Thyroid gland (tissue), 4 donors: ENCODE results near the gene NOP14. TPM values are rescaled to one million over a fixed set of nuclear protein-coding genes. Genes with fewer than 3 reads are reported as not detected.

Source experiments
- DNase-seq, 2 donors: peaks; one replicate each; pipeline ENCODE4 v3.0.0-alpha.2; 2019
- H3K27ac ChIP-seq, 3 donors: fragments of 200-600 bp; sonication (generic); 1 replicate in 2 of 3; 2 replicates in 1 of 3; pipeline ENCODE4 v1.5.1; 2016 to 2019; ENCODE audit warnings: mild to moderate bottlenecking in 1 of 3, moderate library complexity in 1 of 3
- H3K27me3 ChIP-seq: fragments of 200-600 bp; sonication (generic); one replicate; pipeline ENCODE4 v1.5.1; 2019
- H3K36me3 ChIP-seq, 2 donors: fragments of 200-600 bp; sonication (generic); one replicate each; pipeline ENCODE4 v1.5.1; 2016 to 2019
- H3K4me1 ChIP-seq, 2 donors: fragments of 200-600 bp; sonication (generic); one replicate each; pipeline ENCODE4 v1.5.1; 2017 to 2019
- H3K4me3 ChIP-seq, 3 donors: fragments of 200-600 bp; sonication (generic); replicated peaks in 1 of 3; 1 replicate in 2 of 3; 2 replicates in 1 of 3; pipeline ENCODE4 v1.5.1; 2016; ENCODE audit warnings: mild to moderate bottlenecking in 1 of 3
- H3K9me3 ChIP-seq: fragments of 200-600 bp; sonication (generic); one replicate; pipeline ENCODE4 v1.5.1; 2017
- CTCF ChIP-seq, 6 experiments: fragments of 200-600 bp in 3 of 6; fragments of 450-650 bp in 3 of 6; sonication (generic) in 3 of 6; IDR thresholded peaks; one replicate each; pipeline ENCODE4 v1.5.1; 2016 to 2019; ENCODE audit warnings: antibody characterized with exemption in 6 of 6, mild to moderate bottlenecking in 2 of 6, inconsistent platforms in 1 of 6, moderate library complexity in 1 of 6
- POLR2A ChIP-seq, 2 donors: fragments of 450-650 bp; IDR thresholded peaks; one replicate each; pipeline ENCODE4 v1.6.1; 2017; ENCODE audit warnings: antibody characterized with exemption in 2 of 2, mild to moderate bottlenecking in 2 of 2, moderate library complexity in 1 of 2
- WGBS, 2 donors: methylation state at CpG; one replicate each; pipeline ENCODE4 v1.1.5; 2017; 5-methylcytosine and 5-hydroxymethylcytosine counted together
- intact Hi-C: fragments of 100-400 bp; cut with DNase I; formaldehyde crosslinking; loops from one replicate; pipeline ENCODE4 v1.15.1; 2023
- total RNA-seq, 4 donors: library from RNA; depleted of rRNA; stranded (reverse); fragments of >200 nt; gene quantifications; one replicate each; pipeline ENCODE4 v1.2.3, GENCODE V29; 2016

Gene NOP14
- total RNA-seq, 4 donors from 2014 or later, result 18.4 to 24.8 (median 19.3) TPM

- Histone ChIP-seq H3K27me3 (no peaks in the 10 kb centered on the region), H3K36me3 (peaks cover 26 to 35% of the 10 kb centered on the region in 2 donors), H3K9me3 (no peaks in the 10 kb centered on the region), H3K4me3 (no peak overlapping the region), H3K27ac (peak overlapping the region; percentile 86 to 97 (median 88)), H3K4me1 (peaks cover 44 to 45% of the 10 kb centered on the region in 2 donors)
- DNase-seq, result peak in 1 of 2 donors; percentile 72
- WGBS, 2 donors, result 55 to 59% methylated on average over 8 to 12 of the region's 12 CpGs
- TF ChIP-seq POLR2A (IDR thresholded peaks at IDR 0.05), result peak in 1 of 2 donors; percentile 61
- no peak for TF ChIP-seq CTCF (IDR thresholded peaks at IDR 0.05)
- intact Hi-C loops, result loop anchor here (5.0 kb wide), 2 partner anchors 88 to 168 kb away; partner anchors contain the start of gene ADD1
Measured at GRCh38 chr4:2930135-2930757, 33.0 kb downstream of the NOP14 start.

- TF ChIP-seq POLR2A (IDR thresholded peaks at IDR 0.05) (no peak), CTCF (IDR thresholded peaks at IDR 0.05) (no peak)
- no peak overlapping the region for H3K4me3 ChIP-seq
- H3K9me3 ChIP-seq, result no peaks in the 10 kb centered on the region
- peak overlapping the region; percentile 40 to 97 (median 88) for H3K27ac ChIP-seq
- intact Hi-C loops, result no loop called here
- 83 to 93% methylated on average over 16 of the region's 16 CpGs for WGBS, 2 donors
- DNase-seq, result no peak
- peaks cover 52% of the 10 kb centered on the region in 2 donors for H3K4me1 ChIP-seq
- H3K27me3 ChIP-seq, result no peaks in the 10 kb centered on the region
- peaks cover 26 to 35% of the 10 kb centered on the region in 2 donors for H3K36me3 ChIP-seq
Measured at GRCh38 chr4:2929469-2929868, 33.7 kb downstream of the NOP14 start.

- no peaks in the 10 kb centered on the region for H3K9me3 ChIP-seq
- peak; percentile 46 to 67 for DNase-seq
- H3K27ac ChIP-seq, result peak overlapping the region; percentile 40 to 97 (median 88)
- no peaks in the 10 kb centered on the region for H3K27me3 ChIP-seq
- intact Hi-C loops, result no loop called here
- no peak for TF ChIP-seq POLR2A (IDR thresholded peaks at IDR 0.05)
- TF ChIP-seq CTCF (IDR thresholded peaks at IDR 0.05), result no peak
- peaks cover 51 to 53% of the 10 kb centered on the region in 2 donors for H3K4me1 ChIP-seq
- no peak overlapping the region for H3K4me3 ChIP-seq
- 81 to 83% methylated on average over 23 to 31 of the region's 32 CpGs for WGBS, 2 donors
- H3K36me3 ChIP-seq, result peaks cover 26 to 35% of the 10 kb centered on the region in 2 donors
Measured at GRCh38 chr4:2928242-2929176, 34.7 kb downstream of the NOP14 start.

GRCh38 chr4:2927696-2928075 is 35.5 kb downstream of the NOP14 start:
- Histone ChIP-seq H3K36me3 (peaks cover 26 to 36% of the 10 kb centered on the region in 2 donors), H3K9me3 (no peaks in the 10 kb centered on the region), H3K4me3 (no peak overlapping the region), H3K27me3 (no peaks in the 10 kb centered on the region), H3K27ac (no peak overlapping the region), H3K4me1 (peaks cover 44 to 45% of the 10 kb centered on the region in 2 donors)
- intact Hi-C loops, result no loop called here
- no peak for TF ChIP-seq CTCF (IDR thresholded peaks at IDR 0.05)
- TF ChIP-seq POLR2A (IDR thresholded peaks at IDR 0.05), result no peak
- no peak for DNase-seq
- 95 to 97% methylated on average over 12 of the region's 12 CpGs for WGBS, 2 donors
